GM12801 (cell line): ENCODE data around the gene VAV1.

ENCODE experiments used
- TF ChIP-seq, protein P1 (sequence below): IDR thresholded peaks from one replicate; pipeline ENCODE4 v1.5.1; 2011; ENCODE audit warnings: control low read depth; ENCODE audit not compliant: insufficient read length; ENCODE audit errors: extremely low read depth

The VAV1 gene

DNA sequence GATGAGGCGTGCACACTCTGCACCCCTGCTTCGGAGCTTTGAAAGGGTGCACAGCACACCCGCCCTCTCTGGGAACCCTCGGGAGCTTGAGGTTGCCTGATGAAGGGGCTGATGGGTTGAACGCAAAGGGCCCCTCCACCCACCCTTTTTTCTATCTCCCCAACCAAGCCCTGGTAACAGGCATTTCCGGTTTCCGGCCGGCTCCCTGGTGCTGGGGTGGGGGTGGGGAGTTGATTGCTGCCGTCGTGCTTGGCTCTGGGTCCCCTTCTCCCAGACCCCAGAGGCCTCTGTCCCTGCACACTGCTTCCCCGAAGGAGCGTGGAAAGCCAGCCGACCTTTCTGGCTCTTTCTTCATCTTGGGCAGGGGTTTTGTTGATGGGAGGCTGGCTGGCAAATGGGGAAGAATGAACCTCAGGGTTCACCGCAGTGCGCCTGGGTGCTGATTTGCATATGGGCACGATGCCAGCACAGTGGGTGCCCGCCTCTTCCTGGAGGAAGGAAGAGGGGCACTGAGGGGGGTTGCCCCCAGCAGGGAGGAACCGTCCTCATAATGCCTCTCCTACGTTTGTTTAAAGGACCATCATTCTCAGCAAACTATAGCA, 29.1 kb downstream of the VAV1 start:
- TF ChIP-seq, protein P1, sequence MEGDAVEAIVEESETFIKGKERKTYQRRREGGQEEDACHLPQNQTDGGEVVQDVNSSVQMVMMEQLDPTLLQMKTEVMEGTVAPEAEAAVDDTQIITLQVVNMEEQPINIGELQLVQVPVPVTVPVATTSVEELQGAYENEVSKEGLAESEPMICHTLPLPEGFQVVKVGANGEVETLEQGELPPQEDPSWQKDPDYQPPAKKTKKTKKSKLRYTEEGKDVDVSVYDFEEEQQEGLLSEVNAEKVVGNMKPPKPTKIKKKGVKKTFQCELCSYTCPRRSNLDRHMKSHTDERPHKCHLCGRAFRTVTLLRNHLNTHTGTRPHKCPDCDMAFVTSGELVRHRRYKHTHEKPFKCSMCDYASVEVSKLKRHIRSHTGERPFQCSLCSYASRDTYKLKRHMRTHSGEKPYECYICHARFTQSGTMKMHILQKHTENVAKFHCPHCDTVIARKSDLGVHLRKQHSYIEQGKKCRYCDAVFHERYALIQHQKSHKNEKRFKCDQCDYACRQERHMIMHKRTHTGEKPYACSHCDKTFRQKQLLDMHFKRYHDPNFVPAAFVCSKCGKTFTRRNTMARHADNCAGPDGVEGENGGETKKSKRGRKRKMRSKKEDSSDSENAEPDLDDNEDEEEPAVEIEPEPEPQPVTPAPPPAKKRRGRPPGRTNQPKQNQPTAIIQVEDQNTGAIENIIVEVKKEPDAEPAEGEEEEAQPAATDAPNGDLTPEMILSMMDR: no peak

- TF ChIP-seq, protein P1: no peak
Measured at GRCh38 chr19:6802336-6803035, 30.0 kb downstream of the VAV1 start.

- TF ChIP-seq, protein P1: no peak
Measured at GRCh38 chr19:6803036-6803404, 30.5 kb downstream of the VAV1 start.

GRCh38 chr19:6806488-6806887, 34.0 kb downstream of the VAV1 start:
- TF ChIP-seq, protein P1: no peak

GRCh38 chr19:6807291-6807690, 34.8 kb downstream of the VAV1 start:
- TF ChIP-seq, protein P1: no peak

- TF ChIP-seq, protein P1: no peak
Measured at GRCh38 chr19:6808494-6808893, 36.0 kb downstream of the VAV1 start.

- TF ChIP-seq, protein P1: no peak
Measured at GRCh38 chr19:6809262-6809661, 36.8 kb downstream of the VAV1 start.
